Stomach (tissue), 9 donors: ENCODE results near the gene MRPL51. TPM values are rescaled to one million over a fixed set of nuclear protein-coding genes. Genes with fewer than 3 reads are reported as not detected.
"Not testable (repeated sequence)": the region's sequence is repeated elsewhere in the genome, so short reads cannot be mapped to it uniquely, and the experiment has no call there.

Experiments used
- DNase-seq, 2 donors: peaks; one replicate each; pipeline versions ENCODE4 v3.0.0 to v3.0.0-alpha.2; 2013 to 2019
- H3K27ac ChIP-seq, 5 donors: fragments of 200-600 bp in 4 of 5; sonication (generic) in 4 of 5; one replicate each; pipeline ENCODE4 v1.5.1; 2013 to 2019; ENCODE audit warnings: mild to moderate bottlenecking in 1 of 5, moderate library complexity in 1 of 5
- H3K27me3 ChIP-seq, 3 donors: fragments of 200-600 bp; sonication (generic); one replicate each; pipeline ENCODE4 v1.5.1; 2017 to 2019; ENCODE audit warnings: mixed run types in 1 of 3
- H3K36me3 ChIP-seq, 4 donors: fragments of 200-600 bp; sonication (generic); 1 replicate in 3 of 4; 2 replicates in 1 of 4; pipeline ENCODE4 v1.5.1; 2016 to 2019
- H3K4me1 ChIP-seq, 4 donors: fragments of 200-600 bp; sonication (generic); one replicate each; pipeline ENCODE4 v1.5.1; 2016 to 2019
- H3K4me3 ChIP-seq, 4 donors: fragments of 200-600 bp; sonication (generic) in 3 of 4; one replicate each; pipeline ENCODE4 v1.5.1; 2016 to 2019; ENCODE audit warnings: mild to moderate bottlenecking in 1 of 4
- H3K9me3 ChIP-seq, 4 donors: fragments of 200-600 bp; sonication (generic); one replicate each; pipeline ENCODE4 v1.5.1; 2016 to 2019
- EP300 ChIP-seq: sonication (generic); formaldehyde crosslinking; IDR thresholded peaks from one replicate; pipeline ENCODE4 v1.6.1; 2017; ENCODE audit warnings: antibody characterized with exemption
- POLR2A ChIP-seq, 4 donors: fragments of 450-650 bp; IDR thresholded peaks; one replicate each; pipeline ENCODE4 v1.6.1; 2016; ENCODE audit warnings: antibody characterized with exemption in 4 of 4, control low read depth in 2 of 4, mild to moderate bottlenecking in 1 of 4, moderate library complexity in 1 of 4
- POLR2AphosphoS5 ChIP-seq, 3 donors: sonication (generic); formaldehyde crosslinking; IDR thresholded peaks; one replicate each; pipeline ENCODE4 v1.6.1; 2016; ENCODE audit warnings: antibody characterized with exemption in 3 of 3
- WGBS, 5 donors: extraction: QIAGEN DNeasy Blood & Tissue Kit in 3 of 5; methylation state at CpG; one replicate each; pipeline versions ENCODE4 v1.1.5 to v1.1.7; 2013 to 2018; 5-methylcytosine and 5-hydroxymethylcytosine counted together
- intact Hi-C: fragments of 100-400 bp; cut with DNase I; formaldehyde crosslinking; loops from one replicate; pipeline ENCODE4 v1.15.1; 2023; ENCODE audit warnings: low total_unique reads
- polyA plus RNA-seq, 3 donors: library from polyadenylated mRNA; stranded (reverse); fragments of 200-250 nt; gene quantifications; one replicate each; pipeline ENCODE4 v1.2.3, GENCODE V29; 2013
- total RNA-seq, 5 donors: library from RNA; depleted of rRNA; stranded (reverse); fragments of >200 nt; gene quantifications; one replicate each; pipeline versions ENCODE4 v1.1.0 to v1.2.3, GENCODE V29; 2014 to 2016
- TF ChIP-seq, protein P1 (sequence below), 7 experiments: fragments of 450-650 bp in 4 of 7; fragments of 200-600 bp in 3 of 7; sonication (generic) in 3 of 7; IDR thresholded peaks; one replicate each; pipeline ENCODE4 v1.5.1; 2016 to 2019; ENCODE audit warnings: antibody characterized with exemption in 7 of 7, control low read depth in 2 of 7, mild to moderate bottlenecking in 1 of 7
- donor health status: healthy with polysubstance abuse.
- donor health status: Bipolar disorder and iron deficiency.
- donor health status: healthy.

Gene MRPL51
- total and polyA plus RNA-seq, 8 donors: 26.8 to 146 (median 88.4) TPM

DNA sequence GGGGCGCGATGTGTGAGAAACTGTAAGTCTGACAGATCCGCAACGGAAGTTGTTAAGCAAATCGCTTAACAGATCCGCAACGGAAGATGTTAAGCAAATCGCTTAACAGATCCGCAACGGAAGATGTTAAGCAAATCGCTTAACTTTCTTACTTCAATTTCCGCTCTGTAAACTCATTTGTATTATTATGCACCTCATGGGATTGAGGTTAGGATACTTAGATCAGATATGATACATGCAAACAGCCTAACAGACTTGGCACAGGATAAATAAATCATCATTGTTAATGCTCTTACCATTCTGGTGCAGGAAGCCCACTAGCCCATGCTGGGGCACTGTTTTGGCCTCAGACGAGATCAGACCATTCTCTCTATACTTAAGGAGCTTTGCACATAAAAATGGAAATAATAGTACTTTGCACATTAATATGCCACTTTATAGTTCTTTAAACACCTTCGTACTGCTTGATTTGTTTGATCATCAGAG lies 1.2 kb upstream of the MRPL51 start:
- no peak for DNase-seq
- Histone ChIP-seq H3K27me3 (no peaks in the 10 kb centered on the region), H3K27ac (peak overlapping the region; percentile 40 to 98 (median 95)), H3K4me3 (peak overlapping the region; percentile 66 to 94 (median 79)), H3K4me1 (peaks cover 22 to 41% (median 29%) of the 10 kb centered on the region in 4 donors), H3K9me3 (no peaks in the 10 kb centered on the region), H3K36me3 (peaks cover 8 to 57% (median 49%) of the 10 kb centered on the region in 4 donors)
- intact Hi-C loops: no loop called here
- TF ChIP-seq EP300 (no peak), POLR2A (IDR thresholded peaks at IDR 0.05) (no peak), POLR2AphosphoS5 (IDR thresholded peaks at IDR 0.05) (no peak)
- TF ChIP-seq, protein P1, sequence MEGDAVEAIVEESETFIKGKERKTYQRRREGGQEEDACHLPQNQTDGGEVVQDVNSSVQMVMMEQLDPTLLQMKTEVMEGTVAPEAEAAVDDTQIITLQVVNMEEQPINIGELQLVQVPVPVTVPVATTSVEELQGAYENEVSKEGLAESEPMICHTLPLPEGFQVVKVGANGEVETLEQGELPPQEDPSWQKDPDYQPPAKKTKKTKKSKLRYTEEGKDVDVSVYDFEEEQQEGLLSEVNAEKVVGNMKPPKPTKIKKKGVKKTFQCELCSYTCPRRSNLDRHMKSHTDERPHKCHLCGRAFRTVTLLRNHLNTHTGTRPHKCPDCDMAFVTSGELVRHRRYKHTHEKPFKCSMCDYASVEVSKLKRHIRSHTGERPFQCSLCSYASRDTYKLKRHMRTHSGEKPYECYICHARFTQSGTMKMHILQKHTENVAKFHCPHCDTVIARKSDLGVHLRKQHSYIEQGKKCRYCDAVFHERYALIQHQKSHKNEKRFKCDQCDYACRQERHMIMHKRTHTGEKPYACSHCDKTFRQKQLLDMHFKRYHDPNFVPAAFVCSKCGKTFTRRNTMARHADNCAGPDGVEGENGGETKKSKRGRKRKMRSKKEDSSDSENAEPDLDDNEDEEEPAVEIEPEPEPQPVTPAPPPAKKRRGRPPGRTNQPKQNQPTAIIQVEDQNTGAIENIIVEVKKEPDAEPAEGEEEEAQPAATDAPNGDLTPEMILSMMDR (IDR thresholded peaks at IDR 0.05): no peak
- whole genome bisulfite sequencing, 5 donors: 1 to 3% (median 1%) methylated on average over 14 of the region's 14 CpGs

DNA sequence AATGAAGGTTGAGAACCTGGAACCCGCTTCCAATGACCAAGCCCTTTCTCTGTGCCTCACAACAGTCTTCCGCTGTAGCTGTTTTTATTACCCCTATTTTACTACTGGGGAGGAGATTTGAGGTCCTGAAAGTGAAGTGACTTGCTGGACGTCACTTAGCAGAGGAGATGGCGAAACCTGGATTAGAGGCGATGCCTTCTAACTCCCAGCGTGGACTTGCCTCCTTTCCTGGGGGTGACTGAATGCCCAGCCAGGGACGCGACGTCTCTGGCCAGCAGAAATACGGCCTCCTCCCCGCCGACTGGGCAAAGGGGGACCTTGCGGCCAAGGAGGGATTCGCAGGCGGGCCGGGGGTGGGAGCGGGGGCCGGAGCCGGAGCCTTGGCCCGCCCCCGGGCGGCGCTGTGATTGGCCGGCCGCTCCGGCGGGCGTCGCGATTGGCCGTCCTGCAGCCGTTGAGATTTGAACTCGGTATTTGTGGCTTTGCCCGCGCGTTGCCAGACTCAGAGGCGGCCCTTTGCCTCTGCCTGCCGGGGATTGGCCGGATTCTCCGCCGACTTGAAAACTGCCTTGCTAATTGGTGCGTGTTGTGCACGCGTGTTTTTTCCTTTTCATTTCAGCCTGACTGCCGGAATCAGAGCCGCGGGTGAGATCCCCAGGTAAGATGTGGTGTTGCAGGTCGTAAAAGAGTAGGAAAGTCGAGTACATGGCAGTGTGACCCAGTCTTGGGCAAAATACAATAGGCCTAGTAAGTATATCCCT lies 615 bp upstream of the MRPL51 start, which contains the start of gene NCAPD2:
Gene NCAPD2, plus strand, starts transcription at position 606 of the 761 bp plus-strand sequence. CDS start 997 bp downstream, outside the sequence.
- intact Hi-C loops: no loop called here
- Histone ChIP-seq H3K4me3 (peak within 1 kb of the TSS; percentile 66 to 94 (median 79)), H3K36me3 (peaks cover 4 to 51% (median 43%) of the 10 kb centered on the region in 4 donors), H3K27me3 (no peaks in the 10 kb centered on the region), H3K27ac (peak within 1 kb of the TSS; percentile 93 to 98 (median 95)), H3K9me3 (no peaks in the 10 kb centered on the region), H3K4me1 (peaks cover 22 to 41% (median 29%) of the 10 kb centered on the region in 4 donors)
- TF ChIP-seq EP300: no peak
- TF ChIP-seq, protein P1 (IDR thresholded peaks at IDR 0.05): peak in 4 of 7 experiments; percentile 18 to 65 (median 44)
- TF ChIP-seq POLR2A (IDR thresholded peaks at IDR 0.05): no peak
- peak in 1 of 3 donors; percentile 56 for TF ChIP-seq POLR2AphosphoS5 (IDR thresholded peaks at IDR 0.05)
- 0 to 1% (median 0%) methylated on average over 18 to 49 of the region's 49 CpGs for WGBS, 5 donors
- peak; percentile 95 to 98 for DNase-seq

DNA sequence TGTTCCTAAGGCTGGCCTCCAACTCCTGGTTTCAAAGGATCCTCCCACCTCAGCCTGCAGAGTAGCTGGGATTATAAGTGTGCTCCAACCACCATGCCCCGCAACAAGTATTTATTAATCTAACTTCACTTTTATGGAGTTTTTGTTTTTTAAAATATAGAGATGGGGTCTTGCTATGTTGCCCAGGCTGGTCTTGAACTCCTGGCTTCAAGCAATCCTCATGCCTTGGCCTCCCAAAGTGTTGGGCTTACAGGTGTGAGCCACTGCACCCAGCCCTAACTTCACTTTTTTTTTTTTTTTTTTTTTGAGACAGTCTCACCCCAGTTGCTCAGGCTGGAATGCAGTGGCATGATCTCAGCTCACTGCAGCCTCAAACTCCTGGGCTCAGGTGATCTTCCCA lies 2.4 kb downstream of the MRPL51 start:
- 92 to 100% (median 100%) methylated on average over 1 of the region's 1 CpG for WGBS, 5 donors
- H3K27me3 ChIP-seq, H3K9me3 ChIP-seq, H3K27ac ChIP-seq, intact Hi-C loops, H3K4me3 ChIP-seq, DNase-seq: not testable (repeated sequence)
- H3K4me1 ChIP-seq: peaks cover 22 to 27% (median 25%) of the 10 kb centered on the region in 4 donors
- H3K36me3 ChIP-seq: peaks cover 4 to 22% (median 14%) of the 10 kb centered on the region in 4 donors

DNA sequence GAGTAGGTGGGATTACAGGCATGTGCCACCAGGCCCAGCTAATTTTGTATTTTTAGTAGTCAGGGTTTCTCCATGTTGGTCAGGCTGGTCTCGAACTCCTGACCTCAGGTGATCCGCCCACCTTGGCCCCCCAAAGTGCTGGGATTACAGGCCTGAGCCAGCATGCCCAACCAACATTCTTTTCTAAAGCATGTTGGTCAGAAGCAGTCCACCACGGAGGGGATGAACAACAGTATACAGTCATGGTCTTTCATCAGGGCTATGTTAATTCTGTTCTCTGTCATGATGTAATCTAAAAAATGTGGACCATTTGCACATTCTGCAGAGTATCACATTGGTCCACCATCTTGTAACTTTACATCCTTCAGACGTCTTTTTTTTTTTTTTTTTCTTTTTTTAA lies 3.6 kb downstream of the MRPL51 start:
- no peak overlapping the region for H3K4me3 ChIP-seq
- no peak overlapping the region for H3K27ac ChIP-seq
- intact Hi-C loops: no loop called here
- no peaks in the 10 kb centered on the region for H3K9me3 ChIP-seq
- peaks cover 4 to 20% (median 13%) of the 10 kb centered on the region in 4 donors for H3K36me3 ChIP-seq
- no peak for DNase-seq
- H3K4me1 ChIP-seq: peaks cover 12 to 15% (median 14%) of the 10 kb centered on the region in 4 donors
- H3K27me3 ChIP-seq: no peaks in the 10 kb centered on the region
- 59 to 75% (median 71%) methylated on average over 4 of the region's 4 CpGs for WGBS, 5 donors
- no peak for TF ChIP-seq POLR2A (IDR thresholded peaks at IDR 0.05)

DNA sequence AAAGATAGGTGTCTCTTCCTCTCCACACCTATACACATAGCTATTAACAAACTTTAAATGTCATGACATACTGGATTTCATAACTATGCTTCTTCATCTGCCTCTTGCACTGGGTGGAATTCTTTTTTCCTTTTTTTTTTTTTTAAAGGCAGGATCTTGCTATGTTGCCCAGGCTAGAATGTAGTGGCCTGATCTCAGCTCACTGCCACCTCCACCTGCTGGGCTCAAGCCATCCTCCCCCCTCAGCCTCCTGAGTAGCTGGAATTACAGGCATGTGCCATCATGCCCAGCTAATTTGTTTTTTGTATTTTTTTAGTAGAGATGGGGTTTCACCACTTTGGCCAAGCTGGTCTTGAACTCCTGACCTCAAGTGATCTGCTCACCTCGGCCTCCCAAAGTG lies 4.8 kb downstream of the MRPL51 start:
- H3K9me3 ChIP-seq: no peaks in the 10 kb centered on the region
- no peak for TF ChIP-seq POLR2AphosphoS5 (IDR thresholded peaks at IDR 0.05)
- TF ChIP-seq POLR2A (IDR thresholded peaks at IDR 0.05): no peak
- TF ChIP-seq, protein P1 (IDR thresholded peaks at IDR 0.05): no peak
- no peak for TF ChIP-seq EP300
- H3K4me1 ChIP-seq: peaks cover 9 to 11% (median 10%) of the 10 kb centered on the region in 4 donors
- no peak for DNase-seq
- peaks cover 4 to 20% (median 13%) of the 10 kb centered on the region in 4 donors for H3K36me3 ChIP-seq
- no peaks in the 10 kb centered on the region for H3K27me3 ChIP-seq
- intact Hi-C loops: no loop called here
- 67 to 96% (median 76%) methylated on average over 1 of the region's 1 CpG for WGBS, 5 donors
- H3K27ac ChIP-seq: no peak overlapping the region
- H3K4me3 ChIP-seq: no peak overlapping the region
